Adrenal gland (tissue), 12 donors: ENCODE data around the gene UTP18. TPM values are rescaled to one million over a fixed set of nuclear protein-coding genes. Genes with fewer than 3 reads are reported as not detected.
"Not testable (repeated sequence)": the region's sequence is repeated elsewhere in the genome, so short reads cannot be mapped to it uniquely, and the experiment has no call there.

Source experiments
- DNase-seq, 7 donors: peaks; one replicate each; pipeline ENCODE4 v3.0.0-alpha.2; 2019 to 2020
- H3K27ac ChIP-seq, 5 donors: fragments of 200-600 bp; sonication (generic) in 4 of 5; 1 replicate in 3 of 5; 2 replicates in 2 of 5; pipeline versions ENCODE4 v1.5.1 to v1.8.0; 2016 to 2020; ENCODE audit warnings: mild to moderate bottlenecking in 1 of 5
- H3K27me3 ChIP-seq: fragments of 200-600 bp; 2 replicates; pipeline ENCODE4 v1.8.0; 2021
- H3K36me3 ChIP-seq, 2 donors: fragments of 200-600 bp; replicated peaks in 1 of 2; 1 replicate in 1 of 2; 2 replicates in 1 of 2; pipeline versions ENCODE4 v1.5.1 to v1.8.0; 2018 to 2022
- H3K4me1 ChIP-seq, 2 donors: fragments of 200-600 bp; replicated peaks in 1 of 2; 1 replicate in 1 of 2; 2 replicates in 1 of 2; pipeline versions ENCODE4 v1.5.1 to v1.8.0; 2018 to 2021
- H3K4me3 ChIP-seq, 4 donors: fragments of 200-600 bp; sonication (generic) in 3 of 4; one replicate each; pipeline ENCODE4 v1.5.1; 2016 to 2018
- H3K9me3 ChIP-seq, 3 donors: fragments of 200-600 bp; sonication (generic) in 1 of 3; replicated peaks in 1 of 3; 1 replicate in 2 of 3; 2 replicates in 1 of 3; pipeline versions ENCODE4 v1.5.1 to v1.8.0; 2016 to 2021
- POLR2A ChIP-seq, 2 donors: fragments of 450-650 bp; IDR thresholded peaks; one replicate each; pipeline ENCODE4 v1.6.1; 2017; ENCODE audit warnings: antibody characterized with exemption in 2 of 2, mild to moderate bottlenecking in 2 of 2, moderate library complexity in 1 of 2
- WGBS, 4 donors: extraction: QIAGEN DNeasy Blood & Tissue Kit in 2 of 4; methylation state at CpG; one replicate each; pipeline versions ENCODE4 v1.1.5 to v1.1.7; 2013 to 2017; 5-methylcytosine and 5-hydroxymethylcytosine counted together
- intact Hi-C, 2 donors: fragments of 100-400 bp; cut with DNase I; formaldehyde crosslinking; loops; one replicate each; pipeline versions ENCODE4 v1.14.1 to v1.15.0; 2022 to 2023
- polyA plus RNA-seq, 3 donors: library from polyadenylated mRNA; stranded (reverse); fragments of 200-250 nt in 2 of 3; fragments of 350-450 nt in 1 of 3; fragmentation: Illumina TruSeq in 1 of 3; extraction: RNeasy Lipid Tissue Mini Kit (QIAGEN cat#74804) in 1 of 3; gene quantifications; one replicate each; pipeline ENCODE4 v1.2.3, GENCODE V29; 2013 to 2014
- total RNA-seq, 9 donors: library from RNA; depleted of rRNA in 4 of 9; stranded (reverse); fragments of >200 nt in 4 of 9; fragments of 120-200 nt in 1 of 9; fragmentation: NEBNext Ultra II Directional in 1 of 9; extraction: Animal tissue kit (Norgen Biotek cat#: 25700) in 1 of 9; gene quantifications; one replicate each; pipeline versions ENCODE4 v1.1.0 to v1.2.4, GENCODE V29; 2013 to 2023
- TF ChIP-seq, protein P1 (sequence below), 6 experiments: fragments of 450-650 bp in 4 of 6; fragments of 200-600 bp in 2 of 6; sonication (generic) in 1 of 6; IDR thresholded peaks; 1 replicate in 5 of 6; 2 replicates in 1 of 6; pipeline versions ENCODE4 v1.5.1 to v1.8.0; 2016 to 2021; ENCODE audit warnings: antibody characterized with exemption in 6 of 6, mild to moderate bottlenecking in 2 of 6, moderate library complexity in 1 of 6
- donor health status: healthy with polysubstance abuse.
- donor health status: Bipolar disorder and iron deficiency.
- donor health status: DM: yes; HTN: yes; CAD: no.
- donor health status: DM: no; HTN: no; CAD: no.
- donor health status: DM: no; HTN: no; CAD: no.
- donor health status: DM: yes; HTN: yes; CAD: no.

The UTP18 gene
- total and polyA plus RNA-seq, 12 donors: 12.5 to 36.5 (median 27.9) TPM

DNA sequence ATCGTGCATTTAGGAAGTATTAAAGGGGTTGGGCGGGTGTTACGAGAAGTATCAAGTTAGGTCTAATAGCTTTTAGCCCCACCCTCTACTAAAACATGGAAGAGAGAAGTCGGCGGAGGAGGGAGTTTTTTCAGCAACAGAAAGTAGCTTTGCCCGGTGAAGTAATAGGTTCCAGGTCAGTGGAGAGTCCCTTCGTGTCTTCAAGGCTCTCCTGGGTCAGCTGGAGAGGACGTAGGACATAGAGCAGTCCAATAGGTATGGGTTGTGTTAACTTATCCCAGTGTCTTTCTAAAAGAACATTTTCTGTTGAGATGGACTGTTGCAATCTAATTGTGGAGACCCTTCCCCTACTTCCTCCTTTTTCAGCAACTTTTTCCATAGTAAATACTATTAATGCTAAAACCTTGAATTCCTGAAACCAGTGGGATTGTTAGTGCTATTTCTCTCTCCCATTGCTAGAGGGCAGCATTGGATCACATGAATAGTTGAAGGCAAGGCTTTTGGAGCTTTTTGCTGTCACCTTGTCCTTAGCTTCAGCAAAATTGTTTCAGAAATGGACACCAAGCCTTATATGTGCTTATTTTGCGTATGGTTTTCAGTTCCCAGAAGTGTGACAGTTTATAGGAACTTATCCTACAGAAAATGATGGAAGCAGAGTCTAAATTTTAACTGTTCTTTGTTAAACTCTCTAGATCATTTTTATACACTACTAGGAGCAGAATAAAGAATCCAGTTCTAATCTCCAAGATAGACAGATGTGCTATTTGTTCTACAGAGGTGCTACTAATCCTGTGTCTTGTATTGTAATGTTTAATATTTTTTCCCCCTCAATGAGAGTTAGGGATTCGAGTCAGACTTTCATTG lies 38.4 kb downstream of the UTP18 start:
- H3K36me3 ChIP-seq: peaks cover 0 to 3% of the 10 kb centered on the region in 2 donors
- H3K9me3 ChIP-seq: no peaks in the 10 kb centered on the region
- H3K27me3 ChIP-seq: no peaks in the 10 kb centered on the region
- TF ChIP-seq POLR2A (IDR thresholded peaks at IDR 0.05): no peak
- TF ChIP-seq, protein P1, sequence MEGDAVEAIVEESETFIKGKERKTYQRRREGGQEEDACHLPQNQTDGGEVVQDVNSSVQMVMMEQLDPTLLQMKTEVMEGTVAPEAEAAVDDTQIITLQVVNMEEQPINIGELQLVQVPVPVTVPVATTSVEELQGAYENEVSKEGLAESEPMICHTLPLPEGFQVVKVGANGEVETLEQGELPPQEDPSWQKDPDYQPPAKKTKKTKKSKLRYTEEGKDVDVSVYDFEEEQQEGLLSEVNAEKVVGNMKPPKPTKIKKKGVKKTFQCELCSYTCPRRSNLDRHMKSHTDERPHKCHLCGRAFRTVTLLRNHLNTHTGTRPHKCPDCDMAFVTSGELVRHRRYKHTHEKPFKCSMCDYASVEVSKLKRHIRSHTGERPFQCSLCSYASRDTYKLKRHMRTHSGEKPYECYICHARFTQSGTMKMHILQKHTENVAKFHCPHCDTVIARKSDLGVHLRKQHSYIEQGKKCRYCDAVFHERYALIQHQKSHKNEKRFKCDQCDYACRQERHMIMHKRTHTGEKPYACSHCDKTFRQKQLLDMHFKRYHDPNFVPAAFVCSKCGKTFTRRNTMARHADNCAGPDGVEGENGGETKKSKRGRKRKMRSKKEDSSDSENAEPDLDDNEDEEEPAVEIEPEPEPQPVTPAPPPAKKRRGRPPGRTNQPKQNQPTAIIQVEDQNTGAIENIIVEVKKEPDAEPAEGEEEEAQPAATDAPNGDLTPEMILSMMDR (IDR thresholded peaks at IDR 0.05): peak; percentile 37 to 67 (median 58)
- DNase-seq: peak in 1 of 7 donors; percentile 11
- no peaks in the 10 kb centered on the region for H3K4me1 ChIP-seq
- H3K4me3 ChIP-seq: no peak overlapping the region
- intact Hi-C loops: no loop called here
- H3K27ac ChIP-seq: no peak overlapping the region
- WGBS, 4 donors: 56 to 72% (median 65%) methylated on average over 10 of the region's 10 CpGs

DNA sequence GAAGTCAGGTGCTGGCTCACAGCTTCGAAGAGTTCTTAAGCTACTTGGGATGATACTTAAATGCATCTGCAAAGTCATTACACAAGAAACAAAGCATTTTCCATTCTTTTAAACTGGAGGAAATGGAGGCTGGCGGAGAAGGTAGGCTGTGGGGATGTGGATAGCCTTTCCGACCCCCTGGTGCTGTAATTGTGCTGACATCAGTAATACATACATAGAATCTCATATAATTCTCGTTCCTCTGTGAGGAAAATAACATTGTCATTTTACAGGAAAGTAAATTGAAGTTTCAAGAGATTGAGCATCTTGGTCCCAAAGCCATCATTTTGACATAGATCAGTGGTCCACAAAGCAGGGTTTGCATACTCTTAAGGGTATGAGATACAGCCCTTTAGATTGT lies 39.5 kb downstream of the UTP18 start:
- intact Hi-C loops: no loop called here
- Histone ChIP-seq H3K4me1 (no peaks in the 10 kb centered on the region), H3K36me3 (peaks cover 0 to 3% of the 10 kb centered on the region in 2 donors)

DNA sequence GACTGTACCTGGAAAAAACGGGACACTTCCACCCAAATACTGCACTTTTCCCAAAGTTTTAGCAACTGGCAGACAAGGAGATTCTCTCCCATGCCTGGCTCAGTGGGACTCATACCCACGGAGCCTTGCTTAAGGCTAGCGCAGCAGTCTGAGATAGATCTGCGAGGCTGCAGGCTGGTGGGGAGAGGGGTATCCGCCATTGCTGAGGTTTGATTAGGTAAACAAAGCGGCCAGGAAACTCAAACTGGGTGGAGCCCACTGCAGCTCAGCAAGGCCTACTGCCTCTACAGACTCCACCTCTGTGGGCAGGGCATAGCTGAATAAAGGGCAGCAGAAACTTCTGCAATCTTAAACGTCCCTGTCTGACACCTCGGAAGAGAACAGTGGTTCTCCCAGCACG lies 44.8 kb downstream of the UTP18 start:
- H3K4me1 ChIP-seq: no peaks in the 10 kb centered on the region
- H3K27me3 ChIP-seq: no peaks in the 10 kb centered on the region
- H3K36me3 ChIP-seq: no peaks in the 10 kb centered on the region
- H3K9me3 ChIP-seq: no peaks in the 10 kb centered on the region
- intact Hi-C loops: no loop called here
- no peak overlapping the region for H3K4me3 ChIP-seq
- TF ChIP-seq POLR2A (IDR thresholded peaks at IDR 0.05): no peak
- TF ChIP-seq, protein P1 (IDR thresholded peaks at IDR 0.05): no peak
- WGBS, 4 donors: 90 to 98% (median 91%) methylated on average over 6 to 9 of the region's 9 CpGs
- H3K27ac ChIP-seq: no peak overlapping the region
- DNase-seq: no peak

More for the DNA sequence above, 39.5 kb downstream of the UTP18 start:
- TF ChIP-seq, protein P1 (IDR thresholded peaks at IDR 0.05): no peak
- no peak for TF ChIP-seq POLR2A (IDR thresholded peaks at IDR 0.05)
- Histone ChIP-seq H3K4me3 (no peak overlapping the region), H3K27me3 (no peaks in the 10 kb centered on the region), H3K27ac (no peak overlapping the region), H3K9me3 (no peaks in the 10 kb centered on the region)
- WGBS, 4 donors: 91 to 98% (median 92%) methylated on average over 4 of the region's 4 CpGs
- DNase-seq: no peak

DNA sequence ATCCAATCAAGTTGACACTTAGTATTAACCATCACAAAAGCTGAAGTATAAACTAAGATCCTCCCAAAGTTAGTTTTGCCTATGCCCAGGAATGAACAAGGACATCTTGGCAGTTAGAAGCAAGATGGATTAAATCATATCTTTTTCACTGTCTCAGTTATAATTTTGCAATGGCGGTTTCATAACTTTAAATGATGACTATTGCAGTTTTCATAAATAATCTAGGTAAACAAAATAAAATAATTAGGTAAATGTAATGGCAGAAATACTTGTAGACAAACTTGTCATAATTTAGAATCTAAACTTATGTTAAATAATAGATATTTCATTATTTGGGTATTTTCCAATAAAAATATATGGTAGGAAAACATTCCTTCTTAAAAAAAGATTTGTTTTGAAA lies 51.7 kb downstream of the UTP18 start:
- intact Hi-C loops: loop anchor here in 1 of 2 donors (10.0 kb wide), 1 partner anchor 223 kb away; no protein-coding TSS in a partner anchor
- not testable (repeated sequence) for H3K27ac ChIP-seq

More for the DNA sequence above, 51.7 kb downstream of the UTP18 start:
- DNase-seq, H3K36me3 ChIP-seq, H3K4me3 ChIP-seq, H3K27me3 ChIP-seq, H3K9me3 ChIP-seq, H3K4me1 ChIP-seq: not testable (repeated sequence)
- WGBS, 4 donors: 82 to 91% (median 85%) methylated on average over 1 of the region's 1 CpG
